Ovary (tissue), 3 donors: ENCODE measurements around the gene GULP1.

ENCODE experiments used
- CTCF ChIP-seq, 3 donors: fragments of 450-650 bp in 2 of 3; fragments of 200-600 bp in 1 of 3; IDR thresholded peaks; one replicate each; pipeline versions ENCODE4 v1.5.1 to v1.8.0; 2016 to 2022; ENCODE audit warnings: antibody characterized with exemption in 3 of 3, mild to moderate bottlenecking in 1 of 3
- EP300 ChIP-seq: sonication (generic); formaldehyde crosslinking; IDR thresholded peaks from one replicate; pipeline ENCODE4 v1.6.1; 2017; ENCODE audit warnings: antibody characterized with exemption
- POLR2A ChIP-seq: fragments of 450-650 bp; IDR thresholded peaks from one replicate; pipeline ENCODE4 v1.6.1; 2017; ENCODE audit warnings: antibody characterized with exemption, mild to moderate bottlenecking, moderate library complexity
- donor health status: DM: no; HTN: no; CAD: no.

GRCh38 chr2:188576006-188576405 is 284.3 kb downstream of the GULP1 start:
- no peak for TF ChIP-seq POLR2A
- no peak for TF ChIP-seq CTCF (IDR thresholded peaks at IDR 0.05)
- no peak for TF ChIP-seq EP300
